Stomach smooth muscle (tissue), 2 donors: Measurements from ENCODE around the gene BRINP3.

Experiments
- H3K27ac ChIP-seq: one replicate; pipeline ENCODE4 v1.7.0; 2013; ENCODE audit warnings: mild to moderate bottlenecking, low read length, inconsistent platforms
- H3K27me3 ChIP-seq, 2 donors: one replicate each; pipeline ENCODE4 v1.7.0; 2013; ENCODE audit warnings: low read length in 2 of 2; ENCODE audit not compliant: insufficient read depth in 2 of 2, control insufficient read depth in 1 of 2
- H3K36me3 ChIP-seq, 2 donors: one replicate each; pipeline ENCODE4 v1.7.0; 2013; ENCODE audit warnings: low read length in 2 of 2; ENCODE audit not compliant: control insufficient read depth in 2 of 2, insufficient read depth in 2 of 2
- H3K4me1 ChIP-seq: one replicate; pipeline ENCODE4 v1.7.0; 2013; ENCODE audit warnings: low read length; ENCODE audit not compliant: control insufficient read depth, insufficient read depth
- H3K4me3 ChIP-seq, 2 donors: one replicate each; pipeline ENCODE4 v1.7.0; 2013; ENCODE audit warnings: low read length in 2 of 2
- H3K9ac ChIP-seq, 2 donors: one replicate each; pipeline ENCODE4 v1.7.0; 2013; ENCODE audit warnings: low read length in 2 of 2, mild to moderate bottlenecking in 1 of 2
- H3K9me3 ChIP-seq, 2 donors: one replicate each; pipeline ENCODE4 v1.7.0; 2013; ENCODE audit warnings: low read length in 2 of 2; ENCODE audit not compliant: control insufficient read depth in 2 of 2
- donor health status: healthy.
- donor health status: Pancreatic carcinoma.

The BRINP3 gene

GRCh38 chr1:190170321-190170720 lies 307.3 kb downstream of the BRINP3 start:
- H3K9ac ChIP-seq = no peak overlapping the region

GRCh38 chr1:190169311-190170067 lies 308.2 kb downstream of the BRINP3 start:
- no peaks in the 10 kb centered on the region for H3K4me1 ChIP-seq
- H3K9me3 ChIP-seq = no peaks in the 10 kb centered on the region
- no peak overlapping the region for H3K27ac ChIP-seq
- no peak overlapping the region for H3K4me3 ChIP-seq
- H3K27me3 ChIP-seq = no peaks in the 10 kb centered on the region
- no peak overlapping the region for H3K9ac ChIP-seq
- H3K36me3 ChIP-seq = no peaks in the 10 kb centered on the region

More at GRCh38 chr1:190170321-190170720, 307.3 kb downstream of the BRINP3 start:
- H3K36me3 ChIP-seq = no peaks in the 10 kb centered on the region
- no peaks in the 10 kb centered on the region for H3K9me3 ChIP-seq
- no peak overlapping the region for H3K27ac ChIP-seq
- no peaks in the 10 kb centered on the region for H3K4me1 ChIP-seq
- no peaks in the 10 kb centered on the region for H3K27me3 ChIP-seq
- H3K4me3 ChIP-seq = no peak overlapping the region

- Histone ChIP-seq H3K9me3 (no peaks in the 10 kb centered on the region), H3K4me1 (no peaks in the 10 kb centered on the region), H3K27me3 (no peaks in the 10 kb centered on the region), H3K4me3 (no peak overlapping the region), H3K9ac (no peak overlapping the region), H3K36me3 (no peaks in the 10 kb centered on the region), H3K27ac (no peak overlapping the region)
Measured at GRCh38 chr1:190168893-190169280, 308.8 kb downstream of the BRINP3 start.

- Histone ChIP-seq H3K27me3 (no peaks in the 10 kb centered on the region), H3K27ac (no peak overlapping the region), H3K9me3 (no peaks in the 10 kb centered on the region), H3K4me3 (no peak overlapping the region), H3K4me1 (no peaks in the 10 kb centered on the region), H3K9ac (no peak overlapping the region), H3K36me3 (no peaks in the 10 kb centered on the region)
Measured at GRCh38 chr1:190168116-190168892, 309.4 kb downstream of the BRINP3 start.

GRCh38 chr1:190159146-190159545 lies 318.5 kb downstream of the BRINP3 start:
- Histone ChIP-seq H3K9ac (no peak overlapping the region), H3K27ac (no peak overlapping the region), H3K4me3 (no peak overlapping the region), H3K27me3 (no peaks in the 10 kb centered on the region), H3K9me3 (no peaks in the 10 kb centered on the region), H3K4me1 (no peaks in the 10 kb centered on the region), H3K36me3 (no peaks in the 10 kb centered on the region)

- Histone ChIP-seq H3K27ac (no peak overlapping the region), H3K36me3 (no peaks in the 10 kb centered on the region), H3K4me3 (no peak overlapping the region), H3K27me3 (no peaks in the 10 kb centered on the region), H3K9me3 (no peaks in the 10 kb centered on the region), H3K9ac (no peak overlapping the region), H3K4me1 (no peaks in the 10 kb centered on the region)
Measured at GRCh38 chr1:190154744-190155143, 322.9 kb downstream of the BRINP3 start.

- H3K4me1 ChIP-seq = no peaks in the 10 kb centered on the region
- no peak overlapping the region for H3K4me3 ChIP-seq
- H3K27ac ChIP-seq = no peak overlapping the region
- H3K9me3 ChIP-seq = no peaks in the 10 kb centered on the region
- no peaks in the 10 kb centered on the region for H3K36me3 ChIP-seq
- no peak overlapping the region for H3K9ac ChIP-seq
- H3K27me3 ChIP-seq = no peaks in the 10 kb centered on the region
Measured at GRCh38 chr1:190147616-190148015, 330.0 kb downstream of the BRINP3 start.

- H3K4me3 ChIP-seq = no peak overlapping the region
Measured at GRCh38 chr1:190144650-190145049, 333.0 kb downstream of the BRINP3 start.

GRCh38 chr1:190140644-190141043 lies 337.0 kb downstream of the BRINP3 start:
- H3K4me3 ChIP-seq = no peak overlapping the region
- no peak overlapping the region for H3K9ac ChIP-seq
- no peaks in the 10 kb centered on the region for H3K9me3 ChIP-seq

More at GRCh38 chr1:190144650-190145049, 333.0 kb downstream of the BRINP3 start:
- no peaks in the 10 kb centered on the region for H3K27me3 ChIP-seq
- no peaks in the 10 kb centered on the region for H3K9me3 ChIP-seq
- no peaks in the 10 kb centered on the region for H3K4me1 ChIP-seq
- no peaks in the 10 kb centered on the region for H3K36me3 ChIP-seq
- no peak overlapping the region for H3K9ac ChIP-seq
- no peak overlapping the region for H3K27ac ChIP-seq

GRCh38 chr1:190138702-190139101 lies 339.0 kb downstream of the BRINP3 start:
- Histone ChIP-seq H3K4me1 (no peaks in the 10 kb centered on the region), H3K9me3 (no peaks in the 10 kb centered on the region), H3K4me3 (no peak overlapping the region), H3K9ac (no peak overlapping the region), H3K27me3 (no peaks in the 10 kb centered on the region), H3K36me3 (no peaks in the 10 kb centered on the region), H3K27ac (no peak overlapping the region)

More at GRCh38 chr1:190140644-190141043, 337.0 kb downstream of the BRINP3 start:
- H3K36me3 ChIP-seq = no peaks in the 10 kb centered on the region
- no peaks in the 10 kb centered on the region for H3K4me1 ChIP-seq
- no peaks in the 10 kb centered on the region for H3K27me3 ChIP-seq
- no peak overlapping the region for H3K27ac ChIP-seq

- Histone ChIP-seq H3K9me3 (no peaks in the 10 kb centered on the region), H3K4me3 (no peak overlapping the region), H3K4me1 (no peaks in the 10 kb centered on the region), H3K36me3 (no peaks in the 10 kb centered on the region), H3K27me3 (no peaks in the 10 kb centered on the region), H3K27ac (no peak overlapping the region), H3K9ac (no peak overlapping the region)
Measured at GRCh38 chr1:190138266-190138665, 339.4 kb downstream of the BRINP3 start.
